Measurements from ENCODE around the gene LPAR1.
A peak's percentile ranks its signal among the peaks of the same experiment; 100 is the strongest.

LPAR1 gene

GRCh38 chr9:111008158-111009075 is 29.9 kb downstream of the LPAR1 start:
- DNase-seq = no peak
- in situ Hi-C loops (cut with MboI; ENCODE audit: low pct_unique_long_range_greater_than_20kb, low sequenced_read_pairs) = no loop called here

GRCh38 chr9:111005746-111006470 is 32.4 kb downstream of the LPAR1 start:
- DNase-seq = no peak
- in situ Hi-C loops (cut with MboI; ENCODE audit: low pct_unique_long_range_greater_than_20kb, low sequenced_read_pairs) = no loop called here

- no peak for DNase-seq
- in situ Hi-C loops (cut with MboI; ENCODE audit: low pct_unique_long_range_greater_than_20kb, low sequenced_read_pairs) = no loop called here
These were observed 33.3 kb downstream of the LPAR1 start for GRCh38 chr9:111004936-111005335.

GRCh38 chr9:111003182-111003581 is 35.1 kb downstream of the LPAR1 start:
- in situ Hi-C loops (cut with MboI; ENCODE audit: low pct_unique_long_range_greater_than_20kb, low sequenced_read_pairs) = no loop called here
- no peak for DNase-seq

- DNase-seq = no peak
- in situ Hi-C loops (cut with MboI; ENCODE audit: low pct_unique_long_range_greater_than_20kb, low sequenced_read_pairs) = no loop called here
These were observed 36.7 kb downstream of the LPAR1 start for GRCh38 chr9:111001526-111001925.

- no peak for DNase-seq
- in situ Hi-C loops (cut with MboI; ENCODE audit: low pct_unique_long_range_greater_than_20kb, low sequenced_read_pairs) = no loop called here
These were observed 38.1 kb downstream of the LPAR1 start for GRCh38 chr9:111000202-111000601.

DNA sequence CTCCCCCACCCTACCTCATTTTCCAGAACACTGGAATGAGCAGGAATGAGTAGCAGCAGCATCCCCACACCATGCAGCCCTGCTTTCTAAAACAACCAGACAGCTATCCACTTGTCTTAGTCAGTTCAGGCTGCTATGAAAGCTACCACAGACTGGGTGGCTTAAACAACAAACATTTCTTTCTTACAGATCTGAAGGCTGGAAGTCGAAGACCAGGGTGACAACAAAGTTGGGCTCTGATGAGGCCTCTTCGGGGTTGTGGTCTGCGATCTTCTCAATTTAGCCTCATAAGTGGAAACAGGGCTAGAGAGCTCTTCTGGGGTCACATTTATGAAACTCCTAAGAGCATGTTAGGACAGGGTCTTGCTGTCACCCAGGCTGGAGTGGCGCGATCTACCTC is 38.9 kb downstream of the LPAR1 start:
- in situ Hi-C loops (cut with MboI; ENCODE audit: low pct_unique_long_range_greater_than_20kb, low sequenced_read_pairs) = no loop called here
- no peak for DNase-seq

GRCh38 chr9:110997847-110998246 is 40.4 kb downstream of the LPAR1 start:
- DNase-seq = no peak
- in situ Hi-C loops (cut with MboI; ENCODE audit: low pct_unique_long_range_greater_than_20kb, low sequenced_read_pairs) = no loop called here

GRCh38 chr9:110996436-110997220 is 41.6 kb downstream of the LPAR1 start:
- in situ Hi-C loops (cut with MboI; ENCODE audit: low pct_unique_long_range_greater_than_20kb, low sequenced_read_pairs) = no loop called here
- no peak for DNase-seq

GRCh38 chr9:110995420-110996340 is 42.6 kb downstream of the LPAR1 start:
- DNase-seq = no peak

DNA sequence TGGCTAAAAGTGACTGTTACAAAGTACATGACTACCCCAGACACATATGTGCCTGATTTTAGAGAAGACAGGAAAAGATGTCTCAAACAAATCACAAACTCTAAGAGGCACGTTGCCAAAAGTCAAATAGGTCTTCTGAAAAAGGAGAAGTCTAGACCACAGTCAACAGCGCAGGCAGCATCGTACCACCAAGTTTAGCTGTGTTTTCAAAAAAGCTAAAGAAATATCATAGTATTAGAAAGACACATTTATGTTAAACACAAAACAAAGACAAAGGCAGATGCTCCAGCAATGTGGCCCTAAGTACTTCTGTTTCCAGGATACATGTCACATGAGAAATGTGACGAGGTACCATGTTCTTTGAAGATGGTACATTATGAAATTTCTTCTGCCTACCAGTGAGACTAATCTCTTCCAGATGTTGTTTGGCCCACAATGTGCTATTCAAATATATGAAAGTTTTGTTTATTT is 43.5 kb downstream of the LPAR1 start:
- in situ Hi-C loops (cut with MboI; ENCODE audit: low pct_unique_long_range_greater_than_20kb, low sequenced_read_pairs) = no loop called here
- DNase-seq = peak; percentile 39

More at GRCh38 chr9:110995420-110996340, 42.6 kb downstream of the LPAR1 start:
- in situ Hi-C loops (cut with MboI; ENCODE audit: low pct_unique_long_range_greater_than_20kb, low sequenced_read_pairs) = no loop called here

DNA sequence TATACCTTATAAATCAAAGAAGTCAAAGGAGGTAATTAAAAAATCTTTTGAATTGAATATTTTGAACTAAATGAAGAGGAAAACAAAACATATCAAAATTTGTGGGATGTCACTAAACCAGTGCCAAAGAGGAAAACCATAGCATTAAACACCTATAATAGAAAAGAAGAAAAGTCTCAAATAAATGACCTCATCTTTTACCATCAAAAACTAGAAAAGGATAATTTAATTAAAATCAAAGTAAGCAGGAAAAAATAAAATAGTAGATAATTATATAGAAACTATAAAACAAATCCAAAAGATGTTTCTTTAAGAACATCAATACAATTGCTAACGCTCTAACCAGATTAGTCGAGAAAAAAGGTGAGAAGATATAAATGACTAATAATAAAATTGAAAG is 47.8 kb downstream of the LPAR1 start:
- DNase-seq = no peak
- in situ Hi-C loops (cut with MboI; ENCODE audit: low pct_unique_long_range_greater_than_20kb, low sequenced_read_pairs) = no loop called here

- in situ Hi-C loops (cut with MboI; ENCODE audit: low pct_unique_long_range_greater_than_20kb, low sequenced_read_pairs) = no loop called here
- no peak for DNase-seq
These were observed 51.7 kb downstream of the LPAR1 start for GRCh38 chr9:110986529-110986928.

DNA sequence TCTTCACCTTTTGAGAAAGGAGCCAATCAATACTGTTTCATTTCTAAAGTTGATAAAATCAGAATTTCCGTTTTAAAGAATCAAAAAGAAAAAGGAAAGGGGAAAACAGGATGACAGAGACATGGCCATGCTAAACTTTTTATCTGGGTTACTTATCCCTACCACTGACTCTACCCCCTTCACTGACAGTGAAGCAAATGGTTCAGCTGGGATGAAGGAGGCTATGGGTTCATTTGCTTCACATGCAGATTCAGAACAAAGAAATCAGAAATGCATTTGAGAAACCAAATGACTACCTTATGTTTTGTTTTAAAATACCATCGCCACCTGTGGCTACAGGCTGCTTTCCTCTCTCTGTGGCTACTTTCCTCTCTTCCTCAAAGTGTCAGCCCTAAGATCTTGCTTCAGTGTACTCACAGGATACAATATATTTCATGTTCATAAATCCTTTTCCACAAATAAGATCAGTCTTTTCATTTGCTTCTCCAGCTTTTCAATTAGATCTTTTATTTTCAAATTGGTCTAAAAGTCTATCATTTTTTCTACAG is 53.3 kb downstream of the LPAR1 start:
- no peak for DNase-seq

GRCh38 chr9:110980261-110980660 is 58.0 kb downstream of the LPAR1 start:
- no peak for DNase-seq
- in situ Hi-C loops (cut with MboI; ENCODE audit: low pct_unique_long_range_greater_than_20kb, low sequenced_read_pairs) = no loop called here

More for the DNA sequence above, 53.3 kb downstream of the LPAR1 start:
- in situ Hi-C loops (cut with MboI; ENCODE audit: low pct_unique_long_range_greater_than_20kb, low sequenced_read_pairs) = no loop called here

DNA sequence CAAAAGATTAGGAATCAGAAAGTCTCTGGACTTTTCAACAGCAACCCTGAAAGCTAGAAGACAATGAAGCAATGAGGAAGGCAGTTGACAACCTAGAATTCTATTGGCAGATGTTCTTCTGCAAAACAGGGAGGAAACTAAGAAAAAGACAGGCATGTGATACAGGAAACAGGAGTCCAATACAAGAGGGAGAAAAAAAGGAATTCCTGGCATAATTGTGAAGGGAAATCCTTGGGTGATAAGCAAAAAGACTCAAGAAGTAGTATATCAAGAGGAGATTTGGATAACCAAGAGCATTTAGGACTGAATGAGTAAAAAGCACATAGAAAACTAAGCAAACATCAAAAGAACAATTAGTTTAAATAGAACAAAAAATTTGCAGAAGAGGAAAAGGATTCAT is 58.6 kb downstream of the LPAR1 start:
- no peak for DNase-seq
- in situ Hi-C loops (cut with MboI; ENCODE audit: low pct_unique_long_range_greater_than_20kb, low sequenced_read_pairs) = no loop called here

DNA sequence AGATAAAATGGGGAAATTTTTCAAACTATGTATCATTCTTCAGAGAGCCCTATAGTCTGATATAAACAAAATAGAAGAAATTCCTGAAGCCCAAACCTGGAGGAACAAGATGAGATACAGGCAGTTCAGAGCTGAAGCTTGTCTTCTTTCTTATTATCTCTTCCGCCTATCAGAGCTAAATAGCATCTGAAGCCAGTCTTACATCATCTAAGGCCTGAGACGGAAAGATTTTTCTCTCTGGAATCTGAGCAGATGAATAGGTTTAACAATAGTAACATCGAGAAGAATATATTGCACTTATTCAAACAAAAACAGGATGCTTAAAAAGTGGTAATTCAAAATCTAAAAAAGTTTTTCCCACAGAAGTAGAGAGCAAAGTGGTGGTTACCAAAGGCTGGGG is 59.8 kb downstream of the LPAR1 start:
- DNase-seq = no peak
- in situ Hi-C loops (cut with MboI; ENCODE audit: low pct_unique_long_range_greater_than_20kb, low sequenced_read_pairs) = no loop called here

GRCh38 chr9:110977259-110977709 is 61.0 kb downstream of the LPAR1 start:
- in situ Hi-C loops (cut with MboI; ENCODE audit: low pct_unique_long_range_greater_than_20kb, low sequenced_read_pairs) = no loop called here
- no peak for DNase-seq
